Activated T-cell treated with anti-CD3 and anti-CD28 coated beads, Interleukin-2, amount 50 U/mL, for 72 hours (primary cell): Measurements from ENCODE around the gene OR6K3. TPM values are rescaled to one million over a fixed set of nuclear protein-coding genes. Genes with fewer than 3 reads are reported as not detected.

Experiments
- ATAC-seq, 2 donors: fragments of 150-1000 bp; cut with Tn5 transposase; replicated peaks in 1 of 2; 2 replicates each; pipeline ENCODE4 v1.10.0; 2021; ENCODE audit warnings: moderate library complexity in 2 of 2, mild to moderate bottlenecking in 1 of 2
- DNase-seq, 2 donors: peaks; one replicate each; pipeline ENCODE4 v3.0.0; 2021 to 2022; ENCODE audit warnings: mixed read lengths in 1 of 2
- H3K27ac Mint-ChIP-seq: one replicate; pipeline ENCODE4 v1.8.0; 2022; ENCODE audit warnings: mild to moderate bottlenecking, moderate library complexity, mixed read lengths
- H3K27me3 Mint-ChIP-seq: one replicate; pipeline ENCODE4 v1.8.0; 2022; ENCODE audit warnings: low read depth, mixed read lengths
- H3K36me3 Mint-ChIP-seq, 2 donors: one replicate each; pipeline ENCODE4 v1.8.0; 2022; ENCODE audit warnings: mixed read lengths in 2 of 2, mild to moderate bottlenecking in 1 of 2; ENCODE audit not compliant: insufficient read depth in 2 of 2
- H3K4me1 Mint-ChIP-seq: one replicate; pipeline ENCODE4 v1.8.0; 2022; ENCODE audit warnings: low read depth, mixed read lengths
- H3K4me3 Mint-ChIP-seq, 2 donors: one replicate each; pipeline ENCODE4 v1.8.0; 2022; ENCODE audit warnings: mild to moderate bottlenecking in 2 of 2, mixed read lengths in 2 of 2, moderate library complexity in 2 of 2
- H3K9me3 Mint-ChIP-seq, 2 donors: one replicate each; pipeline ENCODE4 v1.8.0; 2022; ENCODE audit warnings: mixed read lengths in 2 of 2
- total RNA-seq, 2 donors: library from RNA; stranded (reverse); gene quantifications; one replicate each; pipeline ENCODE4 v1.2.3, GENCODE V29; 2022

Gene OR6K3, protein sequence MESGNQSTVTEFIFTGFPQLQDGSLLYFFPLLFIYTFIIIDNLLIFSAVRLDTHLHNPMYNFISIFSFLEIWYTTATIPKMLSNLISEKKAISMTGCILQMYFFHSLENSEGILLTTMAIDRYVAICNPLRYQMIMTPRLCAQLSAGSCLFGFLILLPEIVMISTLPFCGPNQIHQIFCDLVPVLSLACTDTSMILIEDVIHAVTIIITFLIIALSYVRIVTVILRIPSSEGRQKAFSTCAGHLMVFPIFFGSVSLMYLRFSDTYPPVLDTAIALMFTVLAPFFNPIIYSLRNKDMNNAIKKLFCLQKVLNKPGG
- not detected for total RNA-seq

GRCh38 chr1:158720620-158721019 is at the start of gene OR6K3:
Gene OR6K3 (minus strand): TSS chr1:158720720. CDS start chr1:158718115, 2,605 bp downstream.
- ATAC-seq = no peak
- Mint-ChIP-seq H3K4me1 (peaks cover 13% of the 10 kb centered on the region), H3K36me3 (no peaks in the 10 kb centered on the region), H3K9me3 (peaks cover 0 to 3% of the 10 kb centered on the region in 2 donors), H3K27me3 (peaks cover 69% of the 10 kb centered on the region), H3K4me3 (no peak within 1 kb of the TSS), H3K27ac (no peak within 1 kb of the TSS)
- no peak for DNase-seq

DNA sequence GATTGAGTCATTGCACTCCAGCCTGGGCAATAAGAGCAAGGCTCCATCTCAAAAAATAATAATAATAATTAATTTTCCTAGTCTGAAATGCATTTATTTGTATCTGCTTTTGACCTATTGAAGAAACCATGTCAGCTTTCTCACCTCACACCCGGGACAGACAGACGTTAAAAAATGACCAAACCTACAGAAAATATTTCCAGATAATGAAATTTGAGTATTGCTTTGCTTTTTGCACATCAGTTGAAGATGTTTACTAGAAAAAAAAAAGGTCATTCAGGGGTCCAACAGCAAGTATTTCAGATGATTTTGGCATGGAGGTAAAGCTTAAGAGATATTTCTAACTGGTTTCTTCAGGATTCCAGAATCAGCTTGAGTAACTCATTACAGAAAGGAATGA is 33.9 kb upstream of the OR6K3 start, which contains the start of gene OR6K6:
OR6K6 (plus strand) TSS at position 301 of the 400 bp plus-strand sequence. CDS start 168 bp downstream, outside the sequence.
- Mint-ChIP-seq H3K27me3 (peaks cover 24% of the 10 kb centered on the region), H3K9me3 (no peaks in the 10 kb centered on the region), H3K27ac (no peak within 1 kb of the TSS), H3K4me3 (no peak within 1 kb of the TSS), H3K4me1 (no peaks in the 10 kb centered on the region), H3K36me3 (no peaks in the 10 kb centered on the region)
- no peak for ATAC-seq
- no peak for DNase-seq

DNA sequence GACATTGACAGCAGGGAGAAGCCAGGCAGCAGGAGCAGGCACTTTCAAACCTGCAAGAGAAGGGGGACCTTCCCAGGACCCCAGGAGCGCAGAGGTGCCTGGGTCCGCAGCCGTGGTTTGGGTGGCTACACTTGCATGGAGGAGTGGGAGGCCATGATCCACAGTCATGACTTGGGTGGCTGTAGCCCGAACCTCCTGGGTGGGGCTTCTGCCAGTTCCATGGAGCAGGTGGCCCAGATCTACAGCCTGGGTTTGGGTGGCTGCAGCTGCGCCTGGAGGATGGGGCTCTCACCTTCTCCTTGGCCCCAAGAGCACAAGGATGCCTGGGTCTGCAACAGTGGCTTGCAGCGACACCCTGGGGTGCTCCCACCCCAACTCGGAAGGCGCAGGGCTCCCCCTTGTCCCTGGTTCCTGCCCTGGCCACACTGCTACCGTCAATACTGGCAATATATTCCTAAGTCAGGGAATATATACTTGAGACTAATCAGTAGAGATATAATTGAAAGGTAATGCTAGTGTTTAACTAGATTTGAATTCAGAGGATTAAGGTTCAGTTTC is 31.7 kb upstream of the OR6K3 start:
- no peak overlapping the region for H3K27ac Mint-ChIP-seq
- no peaks in the 10 kb centered on the region for H3K4me1 Mint-ChIP-seq
- DNase-seq = no peak
- no peak for ATAC-seq
- no peaks in the 10 kb centered on the region for H3K9me3 Mint-ChIP-seq
- H3K4me3 Mint-ChIP-seq = no peak overlapping the region
- H3K27me3 Mint-ChIP-seq = peaks cover 19% of the 10 kb centered on the region
- H3K36me3 Mint-ChIP-seq = no peaks in the 10 kb centered on the region

GRCh38 chr1:158735848-158736247 is 15.3 kb upstream of the OR6K3 start:
- no peaks in the 10 kb centered on the region for H3K9me3 Mint-ChIP-seq

DNA sequence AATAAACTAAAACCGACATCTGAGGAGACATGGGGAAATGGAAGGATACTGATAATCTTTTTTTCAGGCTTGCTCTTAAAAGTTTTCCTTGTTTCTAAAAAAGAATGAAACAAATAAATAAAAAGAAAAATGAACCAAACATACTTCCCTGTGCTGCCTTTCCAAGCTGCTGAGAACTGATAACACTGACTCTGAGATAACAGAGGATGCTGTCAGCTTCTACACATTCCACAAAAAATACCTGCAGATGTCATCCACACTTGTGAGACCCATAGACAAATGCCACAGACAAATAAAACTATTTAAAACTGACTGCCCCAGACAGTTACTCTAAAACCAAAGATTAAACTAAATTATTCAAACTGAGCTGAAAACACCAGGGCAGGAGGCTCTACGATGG is 12.0 kb upstream of the OR6K3 start:
- Mint-ChIP-seq H3K9me3 (no peaks in the 10 kb centered on the region), H3K27me3 (peaks cover 4% of the 10 kb centered on the region), H3K4me1 (no peaks in the 10 kb centered on the region), H3K36me3 (no peaks in the 10 kb centered on the region), H3K27ac (no peak overlapping the region), H3K4me3 (no peak overlapping the region)
- DNase-seq (no peak), ATAC-seq (no peak)

More at GRCh38 chr1:158735848-158736247, 15.3 kb upstream of the OR6K3 start:
- Mint-ChIP-seq H3K36me3 (no peaks in the 10 kb centered on the region), H3K27me3 (peaks cover 22% of the 10 kb centered on the region), H3K4me1 (no peaks in the 10 kb centered on the region), H3K27ac (no peak overlapping the region), H3K4me3 (no peak overlapping the region)
- DNase-seq = no peak
- no peak for ATAC-seq

- H3K4me1 Mint-ChIP-seq = no peaks in the 10 kb centered on the region
- no peak for DNase-seq
- ATAC-seq = no peak
- no peaks in the 10 kb centered on the region for H3K9me3 Mint-ChIP-seq
- no peaks in the 10 kb centered on the region for H3K36me3 Mint-ChIP-seq
- no peak overlapping the region for H3K4me3 Mint-ChIP-seq
- H3K27me3 Mint-ChIP-seq = peaks cover 5% of the 10 kb centered on the region
- no peak overlapping the region for H3K27ac Mint-ChIP-seq
Measured at GRCh38 chr1:158731707-158732106, 11.2 kb upstream of the OR6K3 start.

DNA sequence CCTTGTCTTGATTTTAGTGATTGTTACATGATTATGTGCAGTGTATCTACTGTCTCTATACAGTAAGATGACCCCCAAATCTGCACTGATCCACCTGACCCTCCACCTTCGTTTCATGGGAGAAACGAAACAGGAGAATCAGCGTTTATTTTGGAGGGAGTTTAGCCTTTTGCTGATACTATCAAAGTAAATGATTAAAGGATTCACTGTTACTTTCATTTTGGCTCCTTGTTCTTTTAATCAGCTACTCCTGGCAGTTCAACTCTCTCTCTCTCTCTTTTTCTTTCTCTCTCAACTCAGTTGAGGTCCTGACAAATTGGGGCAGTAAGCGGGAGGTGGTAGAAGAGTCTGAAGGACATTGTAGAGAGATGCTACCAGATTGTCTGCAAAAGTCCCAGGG is 9.9 kb upstream of the OR6K3 start:
- ATAC-seq = no peak
- no peak overlapping the region for H3K27ac Mint-ChIP-seq
- DNase-seq = no peak
- H3K36me3 Mint-ChIP-seq = no peaks in the 10 kb centered on the region
- no peaks in the 10 kb centered on the region for H3K9me3 Mint-ChIP-seq
- peaks cover 11% of the 10 kb centered on the region for H3K27me3 Mint-ChIP-seq
- no peaks in the 10 kb centered on the region for H3K4me1 Mint-ChIP-seq
- no peak overlapping the region for H3K4me3 Mint-ChIP-seq

DNA sequence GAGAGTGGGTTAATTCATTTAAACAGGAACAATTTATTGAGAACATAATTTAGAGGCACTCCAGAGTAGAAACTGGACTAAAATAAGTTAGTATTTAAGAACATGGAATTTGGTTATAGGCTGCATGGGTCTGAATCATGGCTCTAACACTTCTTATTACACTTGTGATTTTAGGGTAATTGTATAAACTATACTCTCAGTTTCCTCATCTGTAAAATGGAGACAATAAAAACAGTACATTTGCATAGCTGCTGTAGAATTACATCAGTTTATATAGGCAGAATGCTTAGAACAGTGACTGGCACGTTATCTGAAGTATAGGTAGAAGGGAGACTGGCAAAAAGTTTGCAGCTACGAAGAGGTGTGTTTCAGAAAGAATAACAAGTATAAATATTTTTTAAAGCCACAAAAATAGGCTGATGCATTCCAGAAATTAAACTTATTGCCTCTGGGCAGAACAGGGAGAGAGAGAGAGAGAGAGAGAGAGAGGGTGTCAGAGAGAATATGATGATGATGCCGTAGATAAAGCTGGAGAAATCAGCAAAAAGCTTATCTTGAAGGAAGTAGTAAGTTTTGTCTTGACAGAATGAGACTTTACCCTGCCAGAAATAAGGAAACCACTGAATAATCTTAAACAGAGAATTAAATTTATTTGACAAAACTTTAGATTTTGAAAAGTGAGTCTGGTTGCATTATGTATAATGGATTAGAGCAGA is 8.1 kb upstream of the OR6K3 start:
- peaks cover 22% of the 10 kb centered on the region for H3K27me3 Mint-ChIP-seq
- H3K4me1 Mint-ChIP-seq = no peaks in the 10 kb centered on the region
- no peaks in the 10 kb centered on the region for H3K9me3 Mint-ChIP-seq
- H3K4me3 Mint-ChIP-seq = no peak overlapping the region
- ATAC-seq (no peak), DNase-seq (no peak)
- H3K36me3 Mint-ChIP-seq = no peaks in the 10 kb centered on the region
- H3K27ac Mint-ChIP-seq = peak overlapping the region; percentile 82

DNA sequence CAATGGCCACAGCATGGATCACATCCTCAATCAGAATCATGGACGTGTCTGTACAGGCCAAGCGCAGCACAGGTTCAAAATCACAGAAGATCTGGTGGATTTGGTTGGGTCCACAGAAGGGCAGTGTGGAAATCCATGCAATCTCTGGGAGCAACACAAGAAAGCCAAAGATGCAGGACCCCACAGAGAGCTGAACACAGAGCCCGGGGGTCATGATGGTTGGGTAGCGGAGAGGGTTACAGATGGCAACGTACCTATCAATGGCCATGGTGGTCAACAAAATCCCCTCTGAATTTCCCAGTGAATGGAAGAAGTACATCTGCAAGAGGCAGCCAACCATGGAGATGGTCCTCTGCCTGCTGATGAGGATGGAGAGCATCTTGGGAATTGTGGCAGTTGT is 3.9 kb upstream of the OR6K3 start:
- no peak for ATAC-seq
- Mint-ChIP-seq H3K36me3 (no peaks in the 10 kb centered on the region), H3K4me1 (no peaks in the 10 kb centered on the region), H3K4me3 (no peak overlapping the region), H3K9me3 (no peaks in the 10 kb centered on the region), H3K27ac (no peak overlapping the region), H3K27me3 (peaks cover 56% of the 10 kb centered on the region)
- DNase-seq = no peak

DNA sequence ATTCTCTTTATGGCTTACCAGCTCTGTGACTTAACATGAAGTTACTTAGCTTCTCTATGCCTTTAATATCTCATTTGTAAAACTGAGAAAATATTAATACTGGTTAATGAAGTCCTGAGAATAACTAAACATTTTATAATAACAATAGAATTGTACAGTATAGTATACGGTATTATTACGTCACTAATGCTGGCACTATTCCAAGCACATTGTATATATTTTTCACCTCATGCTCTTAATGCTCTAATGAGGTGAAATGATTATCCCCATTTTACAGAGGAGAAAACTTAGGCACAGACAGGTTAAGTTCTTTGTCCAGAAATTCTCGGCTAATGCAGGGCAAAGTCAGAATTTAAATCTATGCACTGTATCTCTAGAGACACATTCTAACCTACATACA is 856 bp downstream of the OR6K3 start:
- no peaks in the 10 kb centered on the region for H3K36me3 Mint-ChIP-seq
- H3K4me3 Mint-ChIP-seq = no peak overlapping the region
- H3K4me1 Mint-ChIP-seq = peaks cover 13% of the 10 kb centered on the region
- DNase-seq = no peak
- H3K27ac Mint-ChIP-seq = no peak overlapping the region
- no peak for ATAC-seq
- peaks cover 75% of the 10 kb centered on the region for H3K27me3 Mint-ChIP-seq
- peaks cover 0 to 3% of the 10 kb centered on the region in 2 donors for H3K9me3 Mint-ChIP-seq

GRCh38 chr1:158717344-158717743 is 3.2 kb downstream of the OR6K3 start:
- H3K27me3 Mint-ChIP-seq = peaks cover 76% of the 10 kb centered on the region
- peaks cover 13% of the 10 kb centered on the region for H3K4me1 Mint-ChIP-seq
- H3K27ac Mint-ChIP-seq = no peak overlapping the region
- H3K9me3 Mint-ChIP-seq = peaks cover 0 to 3% of the 10 kb centered on the region in 2 donors
- H3K4me3 Mint-ChIP-seq = no peak overlapping the region
- no peaks in the 10 kb centered on the region for H3K36me3 Mint-ChIP-seq
- ATAC-seq = no peak
- DNase-seq = no peak

DNA sequence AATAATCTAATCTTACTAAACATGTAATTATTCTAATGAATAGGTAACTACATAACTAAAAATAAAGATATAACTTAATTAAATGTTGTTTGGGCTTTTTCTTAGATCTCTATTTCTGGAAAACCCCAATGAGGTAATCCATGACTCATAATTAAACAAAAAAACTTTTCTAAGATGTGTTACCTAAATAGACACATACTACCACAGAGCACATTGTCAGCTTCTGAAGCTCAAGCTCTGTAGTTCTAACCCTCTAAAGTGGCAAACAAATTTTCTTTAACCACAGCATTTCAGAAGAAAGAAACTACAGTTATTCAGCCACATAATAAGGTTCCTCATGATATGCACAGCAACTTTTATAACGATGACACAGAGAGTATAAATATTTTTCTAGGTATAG is 4.2 kb downstream of the OR6K3 start:
- peak overlapping the region in 1 of 2 donors; percentile 29 for H3K4me3 Mint-ChIP-seq
- peak overlapping the region; percentile 83 for H3K27ac Mint-ChIP-seq
- DNase-seq (no peak), ATAC-seq (peak; percentile 80)
- peaks cover 0 to 3% of the 10 kb centered on the region in 2 donors for H3K9me3 Mint-ChIP-seq
- H3K4me1 Mint-ChIP-seq = peaks cover 13% of the 10 kb centered on the region
- no peaks in the 10 kb centered on the region for H3K36me3 Mint-ChIP-seq
- H3K27me3 Mint-ChIP-seq = peaks cover 76% of the 10 kb centered on the region

DNA sequence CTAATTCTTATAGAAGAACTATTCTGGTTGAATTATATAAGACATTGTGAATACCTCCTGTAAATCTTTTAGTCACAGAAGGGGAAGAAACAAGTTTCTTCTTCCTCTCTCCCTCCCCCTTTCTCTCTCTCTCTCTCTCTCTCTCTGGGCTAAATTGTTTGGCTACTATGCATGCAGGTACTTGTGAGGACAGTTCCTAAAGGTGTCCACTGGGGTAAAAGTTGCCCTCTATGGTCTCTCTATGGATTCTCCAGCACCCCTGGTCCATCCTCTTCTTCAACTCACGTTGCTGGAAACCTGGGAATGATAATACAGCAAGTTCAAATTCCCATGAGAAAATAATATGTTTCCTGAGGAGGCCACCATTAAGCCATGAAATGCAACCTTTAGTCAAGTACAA is 5.8 kb downstream of the OR6K3 start:
- no peaks in the 10 kb centered on the region for H3K36me3 Mint-ChIP-seq
- ATAC-seq (no peak), DNase-seq (no peak)
- peaks cover 0 to 3% of the 10 kb centered on the region in 2 donors for H3K9me3 Mint-ChIP-seq
- no peak overlapping the region for H3K4me3 Mint-ChIP-seq
- no peak overlapping the region for H3K27ac Mint-ChIP-seq
- peaks cover 13% of the 10 kb centered on the region for H3K4me1 Mint-ChIP-seq
- H3K27me3 Mint-ChIP-seq = peaks cover 66% of the 10 kb centered on the region
